PC-3 (cell line): Measurements from ENCODE around the gene COG5.

ENCODE experiments used
- EZH2 ChIP-seq: fragments of 300-600 bp; sonication (generic); IDR thresholded peaks from one replicate; pipeline ENCODE4 v1.6.1; 2017; ENCODE audit warnings: antibody characterized with exemption, mild to moderate bottlenecking, low read length; ENCODE audit not compliant: unreplicated experiment
- EZH2phosphoT487 ChIP-seq: fragments of 300-600 bp; sonication (generic); IDR thresholded peaks from 2 replicates; pipeline ENCODE4 v1.6.1; 2018; ENCODE audit warnings: mild to moderate bottlenecking, antibody characterized with exemption, low read length, borderline replicate concordance
- TF ChIP-seq, protein P1 (sequence below): fragments of 300-600 bp; sonication (generic); conservative IDR thresholded peaks from 2 replicates; pipeline ENCODE4 v1.5.1; 2017; ENCODE audit warnings: antibody characterized with exemption, low read depth, mild to moderate bottlenecking, low read length

DNA sequence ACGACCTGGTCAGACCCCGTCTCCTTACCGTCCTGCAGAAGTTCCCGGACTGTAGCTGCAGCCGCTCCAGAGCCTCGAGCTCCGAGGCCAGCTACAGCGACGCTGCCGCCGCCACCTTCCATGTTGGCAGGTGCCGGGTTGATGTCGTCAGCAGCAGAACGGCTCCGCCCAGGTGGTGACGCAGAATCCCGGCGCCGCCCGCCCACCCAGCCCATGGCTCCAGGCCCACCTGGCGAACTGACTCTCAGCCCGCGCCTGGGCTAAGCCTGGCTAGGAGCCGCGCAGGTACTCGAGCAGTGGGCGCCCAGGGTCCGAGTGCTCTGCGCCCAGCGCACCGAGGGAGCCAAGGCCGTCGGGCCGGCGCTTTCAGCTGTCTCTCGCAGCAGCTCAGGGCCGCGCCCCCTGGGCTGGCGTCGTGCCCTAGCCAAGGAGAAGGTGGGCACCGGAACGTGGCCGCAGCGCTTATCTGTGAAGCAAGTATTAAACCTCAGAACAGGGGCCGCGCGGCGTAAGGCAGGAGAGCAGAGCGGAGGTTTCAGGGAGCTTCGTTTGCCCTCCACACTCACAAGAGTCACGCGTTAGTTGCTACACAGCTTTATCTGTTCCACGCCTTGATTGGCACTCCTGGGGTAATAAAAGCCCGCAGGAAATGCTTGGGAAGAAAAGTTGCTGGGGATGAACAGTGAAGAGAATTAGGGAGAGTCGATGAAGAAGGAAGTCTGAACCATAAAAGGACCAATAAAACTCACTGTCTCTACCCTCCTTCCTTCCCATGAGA is at the start of gene COG5, which contains the start of gene DUS4L:
- TF ChIP-seq, protein P1, sequence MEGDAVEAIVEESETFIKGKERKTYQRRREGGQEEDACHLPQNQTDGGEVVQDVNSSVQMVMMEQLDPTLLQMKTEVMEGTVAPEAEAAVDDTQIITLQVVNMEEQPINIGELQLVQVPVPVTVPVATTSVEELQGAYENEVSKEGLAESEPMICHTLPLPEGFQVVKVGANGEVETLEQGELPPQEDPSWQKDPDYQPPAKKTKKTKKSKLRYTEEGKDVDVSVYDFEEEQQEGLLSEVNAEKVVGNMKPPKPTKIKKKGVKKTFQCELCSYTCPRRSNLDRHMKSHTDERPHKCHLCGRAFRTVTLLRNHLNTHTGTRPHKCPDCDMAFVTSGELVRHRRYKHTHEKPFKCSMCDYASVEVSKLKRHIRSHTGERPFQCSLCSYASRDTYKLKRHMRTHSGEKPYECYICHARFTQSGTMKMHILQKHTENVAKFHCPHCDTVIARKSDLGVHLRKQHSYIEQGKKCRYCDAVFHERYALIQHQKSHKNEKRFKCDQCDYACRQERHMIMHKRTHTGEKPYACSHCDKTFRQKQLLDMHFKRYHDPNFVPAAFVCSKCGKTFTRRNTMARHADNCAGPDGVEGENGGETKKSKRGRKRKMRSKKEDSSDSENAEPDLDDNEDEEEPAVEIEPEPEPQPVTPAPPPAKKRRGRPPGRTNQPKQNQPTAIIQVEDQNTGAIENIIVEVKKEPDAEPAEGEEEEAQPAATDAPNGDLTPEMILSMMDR = no peak
- TF ChIP-seq EZH2phosphoT487 = no peak
- TF ChIP-seq EZH2 = no peak
